CD14-positive monocyte (primary cell): ENCODE data around the gene OBSCN. TPM values are rescaled to one million over a fixed set of nuclear protein-coding genes. Genes with fewer than 3 reads are reported as not detected.

Experiments used
- DNase-seq, 3 donors: peaks; one replicate each; pipeline ENCODE4 v3.0.0-alpha.2; 2011 to 2022
- H2AFZ ChIP-seq: 2 replicates; pipeline ENCODE4 v1.6.0; 2012; ENCODE audit warnings: mild to moderate bottlenecking, low read depth, low read length, inconsistent platforms; ENCODE audit not compliant: insufficient read depth, poor library complexity, severe bottlenecking
- H3K27ac ChIP-seq, 2 donors: 1 replicate in 1 of 2; 2 replicates in 1 of 2; pipeline ENCODE4 v1.5.1; 2012 to 2013; ENCODE audit warnings: low read length in 2 of 2, control low read depth in 1 of 2, inconsistent platforms in 1 of 2, low read depth in 1 of 2, mild to moderate bottlenecking in 1 of 2
- H3K27me3 ChIP-seq, 2 donors: one replicate each; pipeline versions ENCODE4 v1.6.0 to v1.6.1; 2011 to 2013; ENCODE audit warnings: low read length in 2 of 2; ENCODE audit not compliant: control insufficient read depth in 2 of 2, insufficient read depth in 2 of 2
- H3K36me3 ChIP-seq, 2 donors: replicated peaks in 1 of 2; 1 replicate in 1 of 2; 2 replicates in 1 of 2; pipeline versions ENCODE4 v1.5.1 to v1.6.1; 2012 to 2013; ENCODE audit warnings: low read length in 2 of 2, control low read depth in 1 of 2, inconsistent platforms in 1 of 2, mild to moderate bottlenecking in 1 of 2; ENCODE audit not compliant: insufficient read depth in 2 of 2, control insufficient read depth in 1 of 2
- H3K4me1 ChIP-seq, 2 donors: 1 replicate in 1 of 2; 2 replicates in 1 of 2; pipeline versions ENCODE4 v1.5.1 to v1.6.1; 2012 to 2013; ENCODE audit warnings: low read length in 2 of 2, control low read depth in 1 of 2, inconsistent platforms in 1 of 2, mild to moderate bottlenecking in 1 of 2, moderate library complexity in 1 of 2; ENCODE audit not compliant: insufficient read depth in 2 of 2, control insufficient read depth in 1 of 2
- H3K4me2 ChIP-seq: replicated peaks from 2 replicates; pipeline ENCODE3; 2012; ENCODE audit warnings: low read length, moderate library complexity, mild to moderate bottlenecking; ENCODE audit not compliant: poor library complexity, severe bottlenecking; ENCODE audit errors: extremely low read depth
- H3K4me3 ChIP-seq, 3 experiments: fragments of 200-600 bp in 1 of 3; sonication (generic) in 1 of 3; replicated peaks in 1 of 3; 1 replicate in 2 of 3; 2 replicates in 1 of 3; pipeline ENCODE4 v1.5.1; 2011 to 2013; ENCODE audit warnings: low read length in 3 of 3, mild to moderate bottlenecking in 3 of 3, control low read depth in 2 of 3, low read depth in 2 of 3, inconsistent platforms in 1 of 3, moderate library complexity in 1 of 3
- H3K79me2 ChIP-seq: 2 replicates; pipeline ENCODE4 v1.6.0; 2012; ENCODE audit warnings: mild to moderate bottlenecking, control low read depth, inconsistent platforms, low read length, moderate library complexity; ENCODE audit not compliant: insufficient read depth
- H3K9ac ChIP-seq: 2 replicates; pipeline ENCODE4 v1.6.0; 2017; ENCODE audit warnings: low read length, mild to moderate bottlenecking; ENCODE audit not compliant: insufficient read depth, poor library complexity, severe bottlenecking
- H3K9me3 ChIP-seq, 2 donors: replicated peaks in 1 of 2; 1 replicate in 1 of 2; 2 replicates in 1 of 2; pipeline versions ENCODE4 v1.5.1 to v1.6.1; 2012 to 2013; ENCODE audit warnings: low read length in 2 of 2, control low read depth in 1 of 2; ENCODE audit not compliant: control insufficient read depth in 1 of 2, insufficient read depth in 1 of 2
- H4K20me1 ChIP-seq: 2 replicates; pipeline ENCODE4 v1.6.0; 2012; ENCODE audit warnings: mild to moderate bottlenecking, low read length, control low read depth, moderate library complexity; ENCODE audit not compliant: insufficient read depth
- H3K27ac Mint-ChIP-seq, 7 donors: one replicate each; pipeline ENCODE4 v1.8.0; 2020; ENCODE audit warnings: mild to moderate bottlenecking in 7 of 7, mixed read lengths in 7 of 7, moderate library complexity in 6 of 7, inconsistent platforms in 2 of 7
- H3K27me3 Mint-ChIP-seq, 3 donors: one replicate each; pipeline ENCODE4 v1.8.0; 2021 to 2022; ENCODE audit warnings: low read depth in 3 of 3, mild to moderate bottlenecking in 3 of 3, mixed read lengths in 3 of 3, moderate library complexity in 3 of 3, inconsistent platforms in 1 of 3
- H3K36me3 Mint-ChIP-seq, 2 donors: one replicate each; pipeline ENCODE4 v1.8.0; 2020; ENCODE audit warnings: mixed read lengths in 2 of 2, inconsistent platforms in 1 of 2, mild to moderate bottlenecking in 1 of 2
- H3K4me1 Mint-ChIP-seq: one replicate; pipeline ENCODE4 v1.8.0; 2020; ENCODE audit warnings: mild to moderate bottlenecking, mixed read lengths
- H3K4me3 Mint-ChIP-seq, 2 donors: one replicate each; pipeline ENCODE4 v1.8.0; 2020; ENCODE audit warnings: mild to moderate bottlenecking in 2 of 2, mixed read lengths in 2 of 2, moderate library complexity in 1 of 2
- H3K9me3 Mint-ChIP-seq, 7 donors: one replicate each; pipeline ENCODE4 v1.8.0; 2020 to 2022; ENCODE audit warnings: mixed read lengths in 7 of 7, mild to moderate bottlenecking in 6 of 7, moderate library complexity in 6 of 7, inconsistent platforms in 2 of 7
- CTCF ChIP-seq: fragments of 200-600 bp; IDR thresholded peaks from one replicate; pipeline ENCODE4 v1.8.0; 2022; ENCODE audit warnings: antibody characterized with exemption, mild to moderate bottlenecking
- WGBS: methylation state at CpG from one replicate; pipeline ENCODE4 v1.1.5; 2013; ENCODE audit warnings: missing lambda C conversion rate; ENCODE audit not compliant: insufficient coverage; 5-methylcytosine and 5-hydroxymethylcytosine counted together
- intact Hi-C, 2 donors: fragments of 100-400 bp; cut with micrococcal nuclease; formaldehyde crosslinking; loops; one replicate each; pipeline versions ENCODE4 v1.15.0 to v1.15.1; 2023
- polyA plus RNA-seq, 3 donors: library from polyadenylated mRNA; depleted of rRNA in 1 of 3; unstranded in 2 of 3; stranded (reverse) in 1 of 3; fragments of 300-500 nt in 2 of 3; fragments of >200 nt in 1 of 3; fragmentation: Illumina TruSeq in 2 of 3; gene quantifications; 1 replicate in 2 of 3; 2 replicates in 1 of 3; pipeline ENCODE4 v1.2.3, GENCODE V29; 2012 to 2021

The OBSCN gene
- polyA plus RNA-seq, 3 donors: 0.57 to 1.5 (median 0.76) TPM

GRCh38 chr1:228174482-228175315 is 33.1 kb upstream of the OBSCN start:
- peaks cover 0 to 7% of the 10 kb centered on the region in 2 donors for H3K9me3 ChIP-seq
- H3K4me1 ChIP-seq: peaks cover 17 to 19% of the 10 kb centered on the region in 2 donors
- no peak overlapping the region for H3K27ac ChIP-seq
- H4K20me1 ChIP-seq: no peaks in the 10 kb centered on the region
- Mint-ChIP-seq H3K4me1 (peaks cover 20% of the 10 kb centered on the region), H3K36me3 (peaks cover 1 to 3% of the 10 kb centered on the region in 2 donors), H3K9me3 (peaks cover 0 to 1% (median 0%) of the 10 kb centered on the region in 7 donors), H3K27me3 (peaks cover 0 to 4% (median 0%) of the 10 kb centered on the region in 3 donors), H3K4me3 (no peak overlapping the region), H3K27ac (peak overlapping the region in 4 of 7 donors; percentile 6 to 59 (median 58))
- no peak for DNase-seq
- H3K9ac ChIP-seq: no peak overlapping the region
- H2AFZ ChIP-seq: no peak overlapping the region
- no peak for TF ChIP-seq CTCF
- WGBS: 95% methylated on average over 43 of the region's 52 CpGs
- no peaks in the 10 kb centered on the region for H3K27me3 ChIP-seq
- H3K4me3 ChIP-seq: no peak overlapping the region
- H3K79me2 ChIP-seq: peaks cover 3% of the 10 kb centered on the region
- intact Hi-C loops: loop anchor here in 1 of 2 donors (5.0 kb wide), 1 partner anchor 387 kb away; no protein-coding TSS in a partner anchor
- H3K36me3 ChIP-seq: peaks cover 0 to 10% of the 10 kb centered on the region in 2 donors
- no peak overlapping the region for H3K4me2 ChIP-seq

GRCh38 chr1:228175316-228176023 is 32.4 kb upstream of the OBSCN start:
- Mint-ChIP-seq H3K36me3 (peaks cover 0 to 3% of the 10 kb centered on the region in 2 donors), H3K4me3 (no peak overlapping the region), H3K27me3 (peaks cover 0 to 4% (median 0%) of the 10 kb centered on the region in 3 donors), H3K27ac (peak overlapping the region in 2 of 7 donors; percentile 25 to 58), H3K9me3 (no peaks in the 10 kb centered on the region), H3K4me1 (peaks cover 22% of the 10 kb centered on the region)
- Histone ChIP-seq H3K79me2 (peaks cover 3% of the 10 kb centered on the region), H2AFZ (no peak overlapping the region), H4K20me1 (no peaks in the 10 kb centered on the region), H3K36me3 (peaks cover 0 to 10% of the 10 kb centered on the region in 2 donors), H3K27ac (no peak overlapping the region), H3K4me3 (no peak overlapping the region), H3K4me2 (no peak overlapping the region), H3K27me3 (no peaks in the 10 kb centered on the region), H3K9me3 (peaks cover 0 to 7% of the 10 kb centered on the region in 2 donors), H3K4me1 (peaks cover 19 to 20% of the 10 kb centered on the region in 2 donors), H3K9ac (no peak overlapping the region)
- no peak for TF ChIP-seq CTCF
- intact Hi-C loops: no loop called here
- WGBS: 90% methylated on average over 17 of the region's 18 CpGs
- DNase-seq: no peak
